HAP-1 (cell line): ENCODE measurements around the gene TMPRSS3.
"Not testable (repeated sequence)": the region's sequence is repeated elsewhere in the genome, so short reads cannot be mapped to it uniquely, and the experiment has no call there.

Experiments
- DNase-seq, 2 experiments: peaks; one replicate each; pipeline ENCODE4 v3.0.0-alpha.2; 2016 to 2020; ENCODE audit warnings: low spot score in 2 of 2
- H3K27me3 ChIP-seq: fragments of 250-450 bp; sonication (Bioruptor Pico); 2 replicates; pipeline ENCODE4 v1.5.1; 2020; ENCODE audit warnings: low read depth, mild to moderate bottlenecking, moderate library complexity
- H3K36me3 ChIP-seq: fragments of 250-450 bp; sonication (Bioruptor Pico); replicated peaks from 2 replicates; pipeline ENCODE4 v1.5.1; 2020; ENCODE audit warnings: mild to moderate bottlenecking
- H3K4me1 ChIP-seq: fragments of 250-450 bp; sonication (Bioruptor Pico); 2 replicates; pipeline ENCODE4 v1.5.1; 2020; ENCODE audit warnings: mild to moderate bottlenecking
- H3K4me3 ChIP-seq: fragments of 250-450 bp; sonication (Bioruptor Pico); 2 replicates; pipeline ENCODE4 v1.5.1; 2020; ENCODE audit warnings: mild to moderate bottlenecking, moderate library complexity
- H3K9me3 ChIP-seq: fragments of 250-450 bp; sonication (Bioruptor Pico); 2 replicates; pipeline ENCODE4 v1.5.1; 2020; ENCODE audit warnings: mild to moderate bottlenecking, moderate library complexity
- in situ Hi-C: fragments of 300-500 bp; cut with MboI; formaldehyde crosslinking; loops from 3 replicates; pipeline ENCODE4 v1.14.3; 2020; ENCODE audit warnings: low sequenced_read_pairs, inconsistent platforms, mixed read lengths

TMPRSS3 gene

DNA sequence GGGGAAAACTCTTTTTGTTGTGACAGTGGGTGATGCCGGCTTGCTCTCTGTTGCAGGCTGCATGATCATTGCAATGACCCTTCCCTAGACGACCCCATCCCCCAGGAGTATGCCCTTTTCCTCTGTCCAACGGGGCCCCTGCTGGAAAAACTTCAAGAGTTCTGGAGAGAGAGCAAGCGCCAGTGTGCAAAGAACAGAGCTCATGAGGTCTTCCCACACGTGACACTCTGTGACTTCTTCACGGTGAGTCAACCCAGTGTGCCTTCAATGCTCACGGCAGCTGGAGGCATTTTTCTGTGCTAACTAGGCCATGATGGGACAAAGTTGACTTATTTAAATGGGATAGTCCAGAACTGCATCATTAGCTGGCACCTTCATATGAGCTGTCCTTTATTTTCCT lies 13.5 kb upstream of the TMPRSS3 start:
- no peak for DNase-seq
- H3K27me3 ChIP-seq = peaks cover 2% of the 10 kb centered on the region; the same call in 1 of the 2 replicates
- no peaks in the 10 kb centered on the region for H3K36me3 ChIP-seq
- no peaks in the 10 kb centered on the region for H3K4me1 ChIP-seq
- H3K4me3 ChIP-seq = no peak overlapping the region
- in situ Hi-C loops = no loop called here
- H3K9me3 ChIP-seq = no peaks in the 10 kb centered on the region

DNA sequence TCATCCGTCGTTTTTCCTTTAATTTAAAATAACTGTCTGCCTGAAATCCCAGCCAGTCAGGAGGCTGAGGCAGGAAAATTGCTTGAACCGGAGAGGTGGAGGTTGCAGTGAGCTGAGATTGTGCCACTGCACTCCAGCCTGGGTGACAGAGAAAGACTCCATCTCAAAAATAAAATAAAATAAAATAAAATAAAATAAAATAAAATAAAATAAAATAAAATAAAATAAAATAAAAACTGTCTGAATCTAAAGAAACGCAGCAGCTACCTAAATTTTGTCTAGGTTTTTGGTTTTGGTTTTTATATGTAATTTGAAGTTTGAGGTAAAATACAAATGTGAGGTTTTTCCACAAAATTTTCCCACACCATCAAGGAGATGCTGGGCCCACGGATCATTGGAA lies 12.9 kb upstream of the TMPRSS3 start:
- in situ Hi-C loops, H3K4me1 ChIP-seq: not testable (repeated sequence)

DNA sequence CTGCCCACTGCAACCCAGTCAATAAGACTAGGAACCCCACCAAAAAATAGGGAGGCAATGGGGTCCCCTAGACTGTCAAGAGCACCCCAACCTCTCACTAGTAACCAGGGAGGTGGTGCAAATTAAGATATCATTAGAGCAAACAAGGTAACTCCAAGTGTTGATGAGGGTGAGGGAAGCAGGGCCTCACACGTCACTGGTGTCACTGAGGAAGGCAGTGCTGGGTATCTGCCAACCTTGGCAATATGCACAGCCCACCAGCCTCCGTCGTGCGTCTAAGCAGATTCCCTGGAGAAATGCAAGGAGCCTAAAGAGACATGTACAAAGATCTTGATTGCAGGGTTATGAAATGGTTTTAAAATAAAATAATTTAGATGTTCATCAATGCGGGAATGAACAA lies 11.6 kb upstream of the TMPRSS3 start:
- Histone ChIP-seq H3K9me3 (no peaks in the 10 kb centered on the region), H3K4me1 (no peaks in the 10 kb centered on the region), H3K27me3 (no peaks in the 10 kb centered on the region), H3K4me3 (no peak overlapping the region), H3K36me3 (no peaks in the 10 kb centered on the region)
- no peak for DNase-seq
- in situ Hi-C loops = no loop called here

More for the DNA sequence above, 12.9 kb upstream of the TMPRSS3 start:
- not testable (repeated sequence) for H3K9me3 ChIP-seq, H3K36me3 ChIP-seq, H3K4me3 ChIP-seq, H3K27me3 ChIP-seq, DNase-seq

DNA sequence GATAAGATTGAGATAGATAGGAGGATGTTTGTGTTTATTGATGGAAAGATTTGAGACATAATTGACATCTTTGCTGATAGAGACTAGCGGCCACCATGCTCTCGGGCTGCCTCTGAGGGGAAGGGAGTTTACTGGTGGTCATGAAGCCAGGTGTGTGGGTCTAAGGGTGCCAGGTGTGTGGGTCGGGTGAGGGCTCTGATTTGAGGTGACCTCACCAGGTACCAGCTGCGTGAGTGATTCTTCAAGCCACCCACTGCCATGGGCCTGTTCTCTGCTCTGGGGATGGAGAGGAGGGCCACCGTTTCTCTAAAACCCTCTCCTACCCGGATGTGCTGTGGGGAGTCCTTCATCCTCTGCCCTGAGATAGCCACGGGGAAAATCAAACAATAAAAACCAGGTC lies 11.0 kb upstream of the TMPRSS3 start:
- DNase-seq = no peak
- Histone ChIP-seq H3K36me3 (no peaks in the 10 kb centered on the region), H3K4me3 (no peak overlapping the region), H3K9me3 (no peaks in the 10 kb centered on the region), H3K27me3 (no peaks in the 10 kb centered on the region), H3K4me1 (no peaks in the 10 kb centered on the region)
- in situ Hi-C loops = no loop called here

DNA sequence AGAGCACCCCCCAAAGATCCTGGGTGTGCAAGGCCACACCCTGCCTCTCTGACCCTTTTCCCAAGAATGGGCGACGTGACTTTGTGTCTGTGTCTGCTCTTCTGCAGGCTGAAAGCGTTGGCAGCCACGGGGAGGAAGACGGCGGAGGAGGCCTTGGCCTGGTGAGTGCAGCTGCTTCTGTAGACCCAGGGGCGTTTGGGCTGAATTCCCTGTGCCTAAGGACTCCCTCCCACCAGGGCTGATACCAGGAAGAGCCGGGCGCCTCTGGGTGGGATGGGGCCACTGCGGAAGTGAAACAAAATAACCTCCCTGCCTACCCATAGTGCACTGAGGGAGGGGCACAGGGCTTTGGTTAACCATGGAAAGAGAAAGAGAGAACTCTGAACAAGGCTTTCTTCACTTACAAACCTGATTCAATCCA lies 10.4 kb upstream of the TMPRSS3 start:
- Histone ChIP-seq H3K36me3 (no peaks in the 10 kb centered on the region), H3K4me3 (no peak overlapping the region), H3K27me3 (no peaks in the 10 kb centered on the region), H3K9me3 (no peaks in the 10 kb centered on the region), H3K4me1 (no peaks in the 10 kb centered on the region)
- in situ Hi-C loops = no loop called here
- DNase-seq = no peak

DNA sequence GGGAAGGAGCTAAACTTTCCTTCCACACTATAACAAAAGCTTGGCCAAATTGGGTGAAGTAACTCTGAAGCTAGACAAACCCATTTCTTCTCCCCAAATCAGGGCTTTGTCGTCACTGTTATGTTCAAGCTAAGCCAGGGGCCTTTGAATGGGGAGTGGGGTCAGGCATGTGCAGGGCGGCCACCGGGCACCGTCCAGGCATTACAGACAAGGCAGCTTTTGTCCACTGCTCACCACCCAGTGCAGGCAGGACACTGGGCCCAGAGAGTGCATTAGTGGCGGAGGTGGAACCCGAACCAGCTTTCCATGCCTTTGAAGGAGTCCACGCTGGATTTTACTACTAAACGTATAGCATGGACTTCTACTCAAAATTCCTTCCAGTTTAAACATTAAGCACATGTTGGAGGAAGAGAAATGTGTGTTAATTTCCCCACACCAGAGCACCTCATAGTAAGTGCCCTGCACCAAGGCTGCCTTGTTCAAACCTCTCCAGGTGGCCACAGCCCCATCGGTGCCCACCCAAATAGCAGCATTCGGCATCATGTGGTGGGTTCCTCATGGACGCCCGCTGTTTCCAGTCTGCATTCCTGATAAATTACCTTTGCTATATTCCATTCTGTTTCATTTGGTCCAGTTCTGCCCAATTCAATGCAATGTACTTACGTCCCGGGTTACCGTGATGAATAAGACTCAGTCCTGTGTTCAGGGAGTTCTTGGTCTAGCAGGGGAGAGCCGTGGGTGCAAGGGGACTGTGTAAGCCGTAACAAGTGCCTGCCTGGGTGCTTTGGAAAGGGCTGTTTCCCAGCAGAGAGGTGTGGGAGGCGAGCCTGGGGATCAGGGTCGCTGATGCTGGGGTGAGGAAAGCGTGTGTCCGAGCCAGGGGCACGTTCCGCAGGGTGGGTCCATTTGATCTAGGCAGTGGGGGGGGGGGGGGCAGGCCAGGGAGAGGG lies 9.5 kb upstream of the TMPRSS3 start:
- Histone ChIP-seq H3K27me3 (no peaks in the 10 kb centered on the region), H3K4me1 (no peaks in the 10 kb centered on the region), H3K36me3 (no peaks in the 10 kb centered on the region), H3K4me3 (no peak overlapping the region), H3K9me3 (no peaks in the 10 kb centered on the region)
- DNase-seq = no peak
- in situ Hi-C loops = no loop called here

DNA sequence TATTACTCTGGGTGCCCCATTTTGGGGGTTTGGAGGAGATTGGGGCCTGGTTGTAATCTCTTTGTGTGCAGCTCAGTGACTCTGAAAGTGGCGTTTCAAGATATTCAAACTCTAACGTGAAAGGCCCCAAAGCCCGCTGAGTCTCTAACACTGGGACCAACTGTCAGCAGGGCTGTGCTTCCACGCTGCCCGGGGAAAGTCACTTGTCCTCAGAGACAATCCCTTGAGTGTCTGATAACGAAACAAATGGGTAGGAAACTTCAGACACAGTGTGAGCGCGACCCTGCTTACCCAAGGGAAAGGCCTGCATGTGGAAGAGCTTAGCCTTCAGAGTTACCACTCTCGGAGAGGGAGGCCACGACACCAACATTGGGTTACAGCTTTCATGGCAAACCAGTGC lies 8.7 kb upstream of the TMPRSS3 start:
- no peaks in the 10 kb centered on the region for H3K4me1 ChIP-seq
- no peaks in the 10 kb centered on the region for H3K27me3 ChIP-seq
- no peak overlapping the region for H3K4me3 ChIP-seq
- H3K9me3 ChIP-seq = no peaks in the 10 kb centered on the region
- no peak for DNase-seq
- H3K36me3 ChIP-seq = no peaks in the 10 kb centered on the region
- in situ Hi-C loops = no loop called here

DNA sequence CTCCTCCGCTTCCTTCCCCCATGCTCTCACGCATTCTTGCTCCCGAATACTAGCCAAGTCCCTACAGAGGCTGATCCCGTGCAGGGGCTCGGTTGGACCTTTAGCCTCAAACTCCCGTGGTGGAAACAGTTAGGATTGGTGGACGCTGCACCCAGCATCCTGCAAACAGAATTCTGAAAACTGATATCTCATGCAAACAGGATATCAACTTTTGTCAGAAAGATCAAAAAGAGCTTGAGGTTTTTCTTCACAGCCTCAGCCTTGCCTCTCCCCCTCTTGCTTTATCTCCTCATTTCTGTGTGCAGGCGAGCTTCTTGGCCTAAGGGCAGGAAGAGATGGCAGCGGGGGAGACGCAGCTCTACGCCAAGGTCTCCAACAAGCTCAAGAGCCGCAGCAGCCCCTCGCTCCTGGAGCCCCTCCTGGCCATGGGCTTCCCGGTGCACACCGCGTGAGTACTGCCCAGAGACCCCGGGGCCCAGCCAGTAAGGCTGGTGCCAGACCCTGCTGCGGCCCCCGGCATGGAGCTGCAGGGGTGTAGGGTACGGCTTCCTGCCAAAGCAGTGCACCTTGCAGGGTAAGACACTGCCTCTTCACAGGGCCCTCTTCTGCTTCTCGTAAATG lies 7.9 kb upstream of the TMPRSS3 start, which contains the start of gene UBASH3A:
Gene UBASH3A, plus strand, starts transcription at position 292 of the 621 bp plus-strand sequence. Its CDS starts 44 bp downstream, at position 336.
- DNase-seq = no peak
- Histone ChIP-seq H3K27me3 (no peaks in the 10 kb centered on the region), H3K36me3 (no peaks in the 10 kb centered on the region), H3K9me3 (no peaks in the 10 kb centered on the region), H3K4me3 (no peak within 1 kb of the TSS), H3K4me1 (no peaks in the 10 kb centered on the region)
- in situ Hi-C loops = no loop called here

DNA sequence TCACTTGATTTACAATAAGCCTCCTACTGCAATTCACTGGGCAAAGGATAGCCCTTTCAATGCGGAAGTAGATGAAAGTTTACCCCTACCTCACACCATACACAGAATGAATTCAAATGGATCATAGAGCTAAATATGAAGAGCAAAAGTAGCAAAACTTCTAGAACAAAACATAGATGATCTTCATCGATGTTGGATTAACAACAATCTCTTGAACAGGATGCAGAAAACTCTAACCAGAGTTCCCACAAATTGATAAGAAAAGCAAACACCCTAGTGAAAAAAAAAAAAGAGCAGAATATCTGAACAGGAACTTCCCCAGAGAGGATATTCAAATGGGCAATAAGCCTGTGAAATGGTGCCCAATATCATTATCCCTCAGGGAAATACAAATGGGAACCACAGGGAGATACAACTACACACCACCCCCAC lies 6.0 kb upstream of the TMPRSS3 start:
- no peaks in the 10 kb centered on the region for H3K4me1 ChIP-seq
- no peak overlapping the region for H3K4me3 ChIP-seq
- DNase-seq = no peak
- H3K27me3 ChIP-seq = no peaks in the 10 kb centered on the region
- H3K9me3 ChIP-seq = no peaks in the 10 kb centered on the region
- H3K36me3 ChIP-seq = no peaks in the 10 kb centered on the region
- in situ Hi-C loops = no loop called here

DNA sequence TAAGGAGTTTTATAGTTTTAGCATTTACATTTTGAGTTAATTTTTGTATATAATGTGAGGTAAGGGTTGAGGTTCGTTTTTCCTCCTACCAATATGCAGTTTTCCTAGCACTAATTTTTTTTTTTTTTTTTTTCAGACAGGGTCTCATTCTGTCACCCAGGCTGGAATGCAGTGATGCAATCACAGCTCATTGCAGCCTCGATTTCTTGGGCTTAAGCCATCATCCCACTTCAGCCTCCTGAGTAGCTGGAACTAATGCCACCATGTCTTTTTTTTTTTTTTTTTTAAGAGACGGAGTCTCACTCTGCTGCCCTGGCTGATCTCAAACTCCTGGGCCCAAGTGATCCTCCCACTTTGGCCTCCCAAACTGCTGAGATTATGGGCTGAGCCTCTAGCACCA lies 5.3 kb upstream of the TMPRSS3 start:
- H3K36me3 ChIP-seq = no peaks in the 10 kb centered on the region
- no peak overlapping the region for H3K4me3 ChIP-seq
- no peak for DNase-seq
- H3K4me1 ChIP-seq = no peaks in the 10 kb centered on the region
- in situ Hi-C loops = no loop called here
- H3K27me3 ChIP-seq = no peaks in the 10 kb centered on the region
- H3K9me3 ChIP-seq = no peaks in the 10 kb centered on the region

DNA sequence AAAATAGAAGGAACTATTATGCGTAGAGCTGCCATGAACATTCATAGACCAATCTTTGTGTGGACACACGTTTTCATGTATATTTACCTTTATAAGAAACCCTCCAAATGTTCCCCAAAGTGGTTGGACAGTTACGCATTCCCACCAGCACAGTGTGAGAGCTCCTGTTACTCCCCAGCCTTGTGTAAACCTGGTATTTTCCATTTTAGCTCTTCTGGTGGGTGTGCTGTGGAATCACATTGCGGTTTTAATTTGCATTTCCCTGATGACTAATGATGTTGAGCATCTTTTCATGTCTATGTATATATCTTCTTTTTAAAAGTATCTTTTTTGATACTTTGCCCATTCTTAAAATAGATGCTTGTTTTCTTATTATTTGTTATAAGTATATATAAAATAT lies 4.7 kb upstream of the TMPRSS3 start:
- no peaks in the 10 kb centered on the region for H3K27me3 ChIP-seq
- no peaks in the 10 kb centered on the region for H3K4me1 ChIP-seq
- no peak overlapping the region for H3K4me3 ChIP-seq
- in situ Hi-C loops = no loop called here
- DNase-seq = no peak
- H3K36me3 ChIP-seq = no peaks in the 10 kb centered on the region
- H3K9me3 ChIP-seq = no peaks in the 10 kb centered on the region

DNA sequence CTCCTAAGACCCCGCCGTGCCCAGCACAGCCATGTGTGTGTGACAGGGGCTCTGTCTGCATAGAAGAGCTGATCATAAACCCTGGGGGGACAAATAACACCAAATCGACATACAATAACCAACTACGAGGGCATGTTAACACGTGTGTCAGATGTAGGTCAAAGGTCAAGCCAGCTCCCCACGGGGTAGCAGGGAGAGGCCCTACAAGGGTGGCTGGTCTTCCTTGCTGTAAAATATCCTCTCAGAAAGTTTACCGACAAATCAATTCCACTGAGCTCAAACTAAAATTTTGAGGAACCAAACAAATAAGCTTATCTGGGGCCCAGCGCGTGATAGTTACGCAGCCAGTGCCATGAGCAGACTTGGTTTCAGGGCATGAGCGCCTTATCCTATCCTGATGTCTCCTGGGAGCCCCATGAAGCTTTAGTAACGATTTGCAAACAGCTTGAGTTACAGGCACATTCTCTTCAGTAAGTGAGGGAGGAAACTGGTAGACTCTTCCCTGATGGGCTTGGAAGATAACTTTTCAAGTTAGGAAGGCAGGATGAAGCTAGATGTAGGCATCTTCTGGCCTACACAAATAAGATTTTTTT lies 2.7 kb upstream of the TMPRSS3 start:
- in situ Hi-C loops = no loop called here
- no peak overlapping the region for H3K4me3 ChIP-seq
- H3K27me3 ChIP-seq = no peaks in the 10 kb centered on the region
- H3K4me1 ChIP-seq = no peaks in the 10 kb centered on the region
- DNase-seq = no peak
- no peaks in the 10 kb centered on the region for H3K9me3 ChIP-seq
- H3K36me3 ChIP-seq = no peaks in the 10 kb centered on the region

DNA sequence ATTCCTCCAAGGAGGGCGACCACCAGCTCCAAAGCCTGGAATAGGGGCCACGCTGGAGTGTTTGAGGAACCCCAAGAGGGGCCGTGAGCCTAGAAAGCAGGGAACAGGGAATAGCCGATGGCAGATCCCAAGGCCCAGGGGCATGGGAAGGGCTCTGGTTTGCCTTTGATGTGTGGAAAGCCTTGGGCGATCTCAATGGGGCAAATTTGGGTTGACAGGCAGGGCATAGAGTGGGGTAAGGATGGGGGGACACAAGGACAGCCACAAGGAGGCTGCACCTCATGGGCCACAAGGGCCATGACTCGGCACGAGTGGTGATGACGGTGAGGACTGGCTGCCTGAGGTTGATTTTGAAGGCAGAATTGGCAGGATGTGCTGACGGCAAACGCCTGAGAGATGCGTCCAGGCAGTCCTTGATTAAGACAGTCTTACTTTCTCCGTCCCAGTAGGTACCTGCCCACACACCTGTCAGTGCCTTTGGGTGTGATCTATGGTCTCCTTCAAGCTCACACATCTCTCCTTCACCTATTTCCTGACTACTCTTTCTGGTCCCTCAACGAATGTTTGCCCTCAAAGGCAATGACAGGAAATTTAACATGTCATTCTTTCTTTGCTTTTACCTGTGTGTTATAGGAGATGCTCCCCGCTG lies 2.0 kb upstream of the TMPRSS3 start:
- no peaks in the 10 kb centered on the region for H3K27me3 ChIP-seq
- no peaks in the 10 kb centered on the region for H3K9me3 ChIP-seq
- no peak overlapping the region for H3K4me3 ChIP-seq
- in situ Hi-C loops = no loop called here
- no peaks in the 10 kb centered on the region for H3K36me3 ChIP-seq
- no peaks in the 10 kb centered on the region for H3K4me1 ChIP-seq
- DNase-seq = no peak
